OCI-LY1 (cell line): ENCODE measurements around the gene SLC44A3.

Experiments
- EZH2 ChIP-seq: fragments of 200-600 bp; sonication (generic), shearing (Covaris generic); IDR thresholded peaks from 2 replicates; pipeline ENCODE4 v1.8.0; 2017; ENCODE audit warnings: borderline replicate concordance, mixed run types, mild to moderate bottlenecking, antibody characterized with exemption, low read length, moderate library complexity, mixed read lengths
- TF ChIP-seq, protein P1 (sequence below): fragments of 200-600 bp; sonication (generic), shearing (Covaris generic); IDR thresholded peaks from 2 replicates; pipeline ENCODE4 v1.5.1; 2017; ENCODE audit warnings: mild to moderate bottlenecking, antibody characterized with exemption, low read length, moderate library complexity, mixed read lengths

DNA sequence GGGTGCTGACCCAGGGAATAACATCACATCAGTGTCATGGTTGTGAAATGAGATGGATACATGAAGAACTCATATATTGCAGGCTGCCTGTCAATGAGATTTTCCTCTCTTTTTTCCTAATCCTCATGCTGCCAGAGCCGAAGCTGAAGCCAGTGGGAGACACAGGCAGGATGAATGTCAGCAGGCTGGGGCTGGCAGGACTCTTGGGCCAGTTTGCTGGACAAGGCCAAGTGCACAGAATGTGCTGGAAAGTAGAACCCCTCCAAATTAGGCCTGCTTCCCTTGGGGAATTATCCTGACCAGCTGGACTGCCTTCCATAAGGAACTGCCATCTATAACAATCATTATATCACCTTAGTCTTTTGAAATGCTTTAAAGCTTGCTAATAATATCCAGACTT lies 31.4 kb downstream of the SLC44A3 start:
- TF ChIP-seq, protein P1, sequence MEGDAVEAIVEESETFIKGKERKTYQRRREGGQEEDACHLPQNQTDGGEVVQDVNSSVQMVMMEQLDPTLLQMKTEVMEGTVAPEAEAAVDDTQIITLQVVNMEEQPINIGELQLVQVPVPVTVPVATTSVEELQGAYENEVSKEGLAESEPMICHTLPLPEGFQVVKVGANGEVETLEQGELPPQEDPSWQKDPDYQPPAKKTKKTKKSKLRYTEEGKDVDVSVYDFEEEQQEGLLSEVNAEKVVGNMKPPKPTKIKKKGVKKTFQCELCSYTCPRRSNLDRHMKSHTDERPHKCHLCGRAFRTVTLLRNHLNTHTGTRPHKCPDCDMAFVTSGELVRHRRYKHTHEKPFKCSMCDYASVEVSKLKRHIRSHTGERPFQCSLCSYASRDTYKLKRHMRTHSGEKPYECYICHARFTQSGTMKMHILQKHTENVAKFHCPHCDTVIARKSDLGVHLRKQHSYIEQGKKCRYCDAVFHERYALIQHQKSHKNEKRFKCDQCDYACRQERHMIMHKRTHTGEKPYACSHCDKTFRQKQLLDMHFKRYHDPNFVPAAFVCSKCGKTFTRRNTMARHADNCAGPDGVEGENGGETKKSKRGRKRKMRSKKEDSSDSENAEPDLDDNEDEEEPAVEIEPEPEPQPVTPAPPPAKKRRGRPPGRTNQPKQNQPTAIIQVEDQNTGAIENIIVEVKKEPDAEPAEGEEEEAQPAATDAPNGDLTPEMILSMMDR = no peak
- TF ChIP-seq EZH2 = no peak
